ENCODE data around the gene CNDP1.

CNDP1 gene

GRCh38 chr18:74512321-74513053, 21.8 kb upstream of the CNDP1 start:
- Histone ChIP-seq H3K36me3 (ENCODE audit: low read depth) (peaks cover 81% of the 10 kb centered on the region), H3K4me1 (ENCODE audit: insufficient read depth, poor library complexity, severe bottlenecking) (no peaks in the 10 kb centered on the region), H3K4me3 (ENCODE audit: severe bottlenecking) (no peak overlapping the region), H3K9me3 (ENCODE audit: severe bottlenecking) (no peaks in the 10 kb centered on the region), H3K27ac (ENCODE audit: poor library complexity, severe bottlenecking) (no peak overlapping the region), H3K27me3 (ENCODE audit: insufficient read depth, poor library complexity, severe bottlenecking) (no peaks in the 10 kb centered on the region)
- DNase-seq (ENCODE audit: low spot score): no peak
- ATAC-seq (ENCODE audit: low read depth): no peak
- TF ChIP-seq, protein P1, sequence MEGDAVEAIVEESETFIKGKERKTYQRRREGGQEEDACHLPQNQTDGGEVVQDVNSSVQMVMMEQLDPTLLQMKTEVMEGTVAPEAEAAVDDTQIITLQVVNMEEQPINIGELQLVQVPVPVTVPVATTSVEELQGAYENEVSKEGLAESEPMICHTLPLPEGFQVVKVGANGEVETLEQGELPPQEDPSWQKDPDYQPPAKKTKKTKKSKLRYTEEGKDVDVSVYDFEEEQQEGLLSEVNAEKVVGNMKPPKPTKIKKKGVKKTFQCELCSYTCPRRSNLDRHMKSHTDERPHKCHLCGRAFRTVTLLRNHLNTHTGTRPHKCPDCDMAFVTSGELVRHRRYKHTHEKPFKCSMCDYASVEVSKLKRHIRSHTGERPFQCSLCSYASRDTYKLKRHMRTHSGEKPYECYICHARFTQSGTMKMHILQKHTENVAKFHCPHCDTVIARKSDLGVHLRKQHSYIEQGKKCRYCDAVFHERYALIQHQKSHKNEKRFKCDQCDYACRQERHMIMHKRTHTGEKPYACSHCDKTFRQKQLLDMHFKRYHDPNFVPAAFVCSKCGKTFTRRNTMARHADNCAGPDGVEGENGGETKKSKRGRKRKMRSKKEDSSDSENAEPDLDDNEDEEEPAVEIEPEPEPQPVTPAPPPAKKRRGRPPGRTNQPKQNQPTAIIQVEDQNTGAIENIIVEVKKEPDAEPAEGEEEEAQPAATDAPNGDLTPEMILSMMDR (IDR thresholded peaks at IDR 0.05; ENCODE audit: poor library complexity, severe bottlenecking): no peak

DNA sequence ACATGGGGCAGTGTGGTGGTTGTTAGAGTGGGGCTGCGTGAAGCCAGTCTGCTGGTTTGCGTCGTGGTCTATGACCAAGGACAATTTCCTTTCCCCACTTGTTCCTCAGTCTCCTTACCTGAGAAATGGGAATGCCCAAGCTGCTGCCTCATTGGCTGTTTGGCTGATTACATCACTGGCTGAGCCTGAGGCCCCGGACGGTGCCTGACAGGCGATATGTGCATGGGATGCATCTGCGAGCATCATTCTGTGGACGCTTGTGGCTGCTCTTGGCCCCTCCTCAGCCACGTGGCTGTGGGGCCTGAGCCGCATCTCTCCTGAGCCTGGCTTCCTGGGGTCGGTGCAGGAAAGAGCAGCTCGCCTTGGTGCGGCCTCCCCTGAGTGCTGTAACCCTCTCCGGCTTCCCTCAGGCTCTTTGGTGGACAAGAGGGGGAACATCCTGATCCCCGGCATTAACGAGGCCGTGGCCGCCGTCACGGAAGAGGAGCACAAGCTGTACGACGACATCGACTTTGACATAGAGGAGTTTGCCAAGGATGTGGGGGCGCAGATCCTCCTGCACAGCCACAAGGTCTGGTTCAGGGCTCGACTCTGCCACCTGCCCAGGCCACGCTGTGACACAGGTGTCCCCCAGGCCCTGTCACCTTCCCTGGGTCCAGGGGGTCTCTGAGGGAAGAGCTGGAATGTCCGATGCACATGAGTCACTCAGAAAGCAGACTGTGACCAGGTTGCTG, 21.0 kb upstream of the CNDP1 start:
- Histone ChIP-seq H3K4me1 (ENCODE audit: insufficient read depth, poor library complexity, severe bottlenecking) (no peaks in the 10 kb centered on the region), H3K27ac (ENCODE audit: poor library complexity, severe bottlenecking) (no peak overlapping the region), H3K27me3 (ENCODE audit: insufficient read depth, poor library complexity, severe bottlenecking) (no peaks in the 10 kb centered on the region), H3K9me3 (ENCODE audit: severe bottlenecking) (no peaks in the 10 kb centered on the region), H3K36me3 (ENCODE audit: low read depth) (peaks cover 81% of the 10 kb centered on the region), H3K4me3 (ENCODE audit: severe bottlenecking) (no peak overlapping the region)
- DNase-seq (ENCODE audit: low spot score) (no peak), ATAC-seq (ENCODE audit: low read depth) (no peak)
- TF ChIP-seq, protein P1 (IDR thresholded peaks at IDR 0.05; ENCODE audit: poor library complexity, severe bottlenecking): no peak

DNA sequence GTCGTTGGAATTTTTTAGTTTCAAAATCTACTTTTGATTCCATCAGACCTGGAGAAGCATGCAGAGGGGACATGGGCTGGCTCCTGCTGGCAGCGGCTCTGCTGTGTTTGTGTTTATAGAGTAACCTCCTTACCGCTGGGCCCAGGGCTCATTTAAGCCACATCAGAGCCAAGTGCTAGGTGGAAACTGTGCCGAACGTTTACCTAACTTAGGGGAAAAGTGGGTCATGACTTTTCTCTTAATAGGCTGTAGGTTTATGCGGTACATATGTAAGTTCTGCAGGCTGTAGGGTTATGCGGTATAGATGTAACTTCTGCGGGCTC, 20.5 kb upstream of the CNDP1 start:
- TF ChIP-seq, protein P1 (IDR thresholded peaks at IDR 0.05; ENCODE audit: poor library complexity, severe bottlenecking): no peak
- H3K9me3 ChIP-seq (ENCODE audit: severe bottlenecking): no peaks in the 10 kb centered on the region
- no peaks in the 10 kb centered on the region for H3K27me3 ChIP-seq (ENCODE audit: insufficient read depth, poor library complexity, severe bottlenecking)
- no peaks in the 10 kb centered on the region for H3K4me1 ChIP-seq (ENCODE audit: insufficient read depth, poor library complexity, severe bottlenecking)
- no peak overlapping the region for H3K4me3 ChIP-seq (ENCODE audit: severe bottlenecking)
- ATAC-seq (ENCODE audit: low read depth) (no peak), DNase-seq (ENCODE audit: low spot score) (no peak)
- H3K36me3 ChIP-seq (ENCODE audit: low read depth): peaks cover 79% of the 10 kb centered on the region
- H3K27ac ChIP-seq (ENCODE audit: poor library complexity, severe bottlenecking): no peak overlapping the region

GRCh38 chr18:74514860-74515495, 19.3 kb upstream of the CNDP1 start:
- TF ChIP-seq, protein P1 (IDR thresholded peaks at IDR 0.05; ENCODE audit: poor library complexity, severe bottlenecking): no peak
- H3K4me3 ChIP-seq (ENCODE audit: severe bottlenecking): no peak overlapping the region
- no peak for ATAC-seq (ENCODE audit: low read depth)
- no peaks in the 10 kb centered on the region for H3K4me1 ChIP-seq (ENCODE audit: insufficient read depth, poor library complexity, severe bottlenecking)
- H3K27ac ChIP-seq (ENCODE audit: poor library complexity, severe bottlenecking): no peak overlapping the region
- H3K27me3 ChIP-seq (ENCODE audit: insufficient read depth, poor library complexity, severe bottlenecking): no peaks in the 10 kb centered on the region
- no peak for DNase-seq (ENCODE audit: low spot score)
- H3K9me3 ChIP-seq (ENCODE audit: severe bottlenecking): no peaks in the 10 kb centered on the region
- peaks cover 79% of the 10 kb centered on the region for H3K36me3 ChIP-seq (ENCODE audit: low read depth)
